HepG2 (cell line): ENCODE measurements around the gene OXLD1. TPM values are rescaled to one million over a fixed set of nuclear protein-coding genes. Genes with fewer than 3 reads are reported as not detected.

Source experiments
- ETV5 ChIP-seq: IDR thresholded peaks from 2 replicates; pipeline ENCODE4 v1.6.1; 2018; ENCODE audit warnings: missing biosample characterization, missing genetic modification reagents, inconsistent platforms, borderline replicate concordance
- HNRNPL ChIP-seq: fragments of 200-400 bp; formaldehyde crosslinking; IDR thresholded peaks from 2 replicates; pipeline ENCODE4 v1.6.1; 2017; ENCODE audit warnings: mild to moderate bottlenecking, low read depth, low read length
- IRX3 ChIP-seq: sonication (generic); formaldehyde crosslinking; IDR thresholded peaks from 2 replicates; pipeline ENCODE4 v1.8.1; 2023; ENCODE audit warnings: mild to moderate bottlenecking, low read depth, missing genetic modification reagents, borderline replicate concordance
- JUNB ChIP-seq: sonication (generic); formaldehyde crosslinking; IDR thresholded peaks from 2 replicates; pipeline ENCODE4 v1.8.0; 2022; ENCODE audit warnings: missing genetic modification reagents, mild to moderate bottlenecking, borderline replicate concordance
- MEIS1 ChIP-seq: sonication (generic); formaldehyde crosslinking; IDR thresholded peaks from 2 replicates; pipeline ENCODE4 v1.9.0; 2021; ENCODE audit warnings: mild to moderate bottlenecking, missing genetic modification reagents, moderate library complexity, borderline replicate concordance
- NFE2L1 ChIP-seq: sonication (generic); formaldehyde crosslinking; IDR thresholded peaks from 2 replicates; pipeline ENCODE4 v1.4.0; 2020; ENCODE audit warnings: missing genetic modification reagents, mild to moderate bottlenecking, borderline replicate concordance
- ONECUT2 ChIP-seq: sonication (generic); formaldehyde crosslinking; IDR thresholded peaks from 2 replicates; pipeline ENCODE4 v1.4.0; 2020; ENCODE audit warnings: missing genetic modification reagents
- POLR2AphosphoS5 ChIP-seq: IDR thresholded peaks from 2 replicates; pipeline ENCODE4 v1.6.1; 2012; ENCODE audit warnings: low read depth, low read length
- RAD21 ChIP-seq: fragments of 450-650 bp; formaldehyde crosslinking; IDR thresholded peaks from 2 replicates; pipeline ENCODE4 v1.5.0; 2020; ENCODE audit warnings: mild to moderate bottlenecking
- REL ChIP-seq: sonication (generic); formaldehyde crosslinking; conservative IDR thresholded peaks from 2 replicates; pipeline ENCODE4 v1.8.0; 2022; ENCODE audit warnings: mild to moderate bottlenecking, missing genetic modification reagents, moderate library complexity
- RELA ChIP-seq: sonication (generic); formaldehyde crosslinking; IDR thresholded peaks from 2 replicates; pipeline ENCODE4 v1.4.0; 2020; ENCODE audit warnings: missing genetic modification reagents
- SRSF1 ChIP-seq: fragments of 200-400 bp; formaldehyde crosslinking; optimal IDR thresholded peaks from 2 replicates; pipeline ENCODE3; 2017; ENCODE audit warnings: mild to moderate bottlenecking, low read depth, low read length, moderate library complexity
- TFDP1 ChIP-seq: IDR thresholded peaks from 2 replicates; pipeline ENCODE4 v1.6.1; 2016; ENCODE audit warnings: missing compliant biosample characterization, missing genetic modification reagents, borderline replicate concordance
- ZBTB3 ChIP-seq: sonication (generic); formaldehyde crosslinking; IDR thresholded peaks from 2 replicates; pipeline ENCODE4 v1.4.0; 2020; ENCODE audit warnings: low read depth, mild to moderate bottlenecking, moderate library complexity, missing genetic modification reagents, borderline replicate concordance
- ZBTB37 ChIP-seq: sonication (generic); formaldehyde crosslinking; IDR thresholded peaks from 2 replicates; pipeline ENCODE4 v1.4.0; 2020; ENCODE audit warnings: mild to moderate bottlenecking, missing genetic modification reagents
- ZFP36 ChIP-seq: fragments of 150-350 bp; IDR thresholded peaks from 2 replicates; pipeline ENCODE4 v1.6.1; 2018; ENCODE audit warnings: borderline replicate concordance, low read length, low read depth; ENCODE audit not compliant: partially characterized antibody
- ZFYVE20 ChIP-seq: sonication (generic); formaldehyde crosslinking; IDR thresholded peaks from 2 replicates; pipeline ENCODE4 v1.8.0; 2023; ENCODE audit warnings: low read depth, mild to moderate bottlenecking, moderate library complexity, missing genetic modification reagents, borderline replicate concordance
- ZNF503 ChIP-seq: sonication (generic); formaldehyde crosslinking; IDR thresholded peaks from 2 replicates; pipeline ENCODE4 v1.4.0; 2020; ENCODE audit warnings: missing genetic modification reagents
- ZNF607 ChIP-seq: sonication (generic); formaldehyde crosslinking; IDR thresholded peaks from 2 replicates; pipeline ENCODE4 v1.5.1; 2020; ENCODE audit warnings: missing genetic modification reagents, mild to moderate bottlenecking, borderline replicate concordance
- polyA plus RNA-seq, 8 experiments: library from polyadenylated mRNA; depleted of rRNA in 3 of 8; stranded (reverse) in 7 of 8; unstranded in 1 of 8; fragments of >200 nt; fragmentation: Illumina TruSeq in 4 of 8; extraction: Trizol in 4 of 8; gene quantifications; 2 replicates each; pipeline versions ENCODE4 v1.2.1 to v1.2.3, GENCODE V29; 2011 to 2016; ENCODE audit warnings: low read depth in 4 of 8, missing spikeins in 1 of 8, mixed read lengths in 1 of 8; ENCODE audit not compliant: insufficient read depth in 1 of 8
- total RNA-seq, 5 experiments: library from RNA; depleted of rRNA; stranded (reverse); fragments of >200 nt; fragmentation: Illumina TruSeq; extraction: Trizol; gene quantifications; 2 replicates each; pipeline ENCODE4 v1.2.3, GENCODE V29; 2016; ENCODE audit warnings: low read depth in 1 of 5

The OXLD1 gene
- total and polyA plus RNA-seq, 2 of the 13 experiments (the other 11 are each of a cell fraction or from before 2014, with no cell fraction given) = 27.1 to 37.5 TPM

- TF ChIP-seq HNRNPL (0 out of 2 replicates have a peak, but pooled peaks have one; percentile 11), RAD21 (0 out of 2 replicates have a peak, but pooled peaks have one; percentile 10), IRX3 (CRISPR knock-in tag) (no peak), MEIS1 (no peak), ZNF503 (CRISPR knock-in tag) (no peak), TFDP1 (no peak), JUNB (CRISPR knock-in tag) (no peak), ZBTB37 (CRISPR knock-in tag) (no peak), RELA (no peak), ZFP36 (no peak), ZFYVE20 (CRISPR knock-in tag) (no peak), NFE2L1 (CRISPR knock-in tag) (no peak), SRSF1 (peak; percentile 75), POLR2AphosphoS5 (peak; percentile 63), ETV5 (CRISPR knock-in tag) (no peak; the same call in 1 of the 2 replicates), ZBTB3 (0 out of 2 replicates have a peak, but pooled peaks have one; percentile 61), REL (no peak; the same call in 1 of the 2 replicates), ONECUT2 (CRISPR knock-in tag) (no peak), ZNF607 (no peak)
Observed at GRCh38 chr17:81701288-81702071, 35.1 kb upstream of the OXLD1 start (continued).
